GM18519 (cell line): ENCODE data around the gene SNPH.

Experiments used
- ATAC-seq: cut with Tn5 transposase; IDR thresholded peaks from one replicate; pipeline ENCODE4 v1.9.1; 2021; ENCODE audit warnings: mild to moderate bottlenecking, moderate library complexity; ENCODE audit not compliant: unreplicated experiment, low FRiP score

Gene SNPH

GRCh38 chr20:1304710-1305515, 38.8 kb downstream of the SNPH start:
- ATAC-seq, result no peak

GRCh38 chr20:1305712-1306111, 39.6 kb downstream of the SNPH start:
- ATAC-seq, result no peak

- no peak for ATAC-seq
These were observed 40.4 kb downstream of the SNPH start for GRCh38 chr20:1306316-1307135.

- ATAC-seq, result no peak
These were observed 41.1 kb downstream of the SNPH start for GRCh38 chr20:1307171-1307570.

- ATAC-seq, result no peak
These were observed 41.5 kb downstream of the SNPH start for GRCh38 chr20:1307571-1307971.

GRCh38 chr20:1308067-1308701, 42.1 kb downstream of the SNPH start:
- ATAC-seq, result no peak

GRCh38 chr20:1308702-1309095, 42.6 kb downstream of the SNPH start:
- no peak for ATAC-seq

GRCh38 chr20:1309439-1309847, 43.3 kb downstream of the SNPH start:
- no peak for ATAC-seq

GRCh38 chr20:1310071-1310470, 44.0 kb downstream of the SNPH start:
- ATAC-seq, result no peak

GRCh38 chr20:1310506-1311190, 44.6 kb downstream of the SNPH start:
- no peak for ATAC-seq

GRCh38 chr20:1312308-1312707, 46.2 kb downstream of the SNPH start:
- ATAC-seq, result no peak

- no peak for ATAC-seq
These were observed 46.8 kb downstream of the SNPH start for GRCh38 chr20:1312904-1313235.

GRCh38 chr20:1313236-1313964, 47.3 kb downstream of the SNPH start:
- no peak for ATAC-seq

GRCh38 chr20:1315804-1316203, 49.7 kb downstream of the SNPH start:
- ATAC-seq, result no peak

- no peak for ATAC-seq
These were observed 51.6 kb downstream of the SNPH start for GRCh38 chr20:1317545-1318255.

- no peak for ATAC-seq
These were observed 53.0 kb downstream of the SNPH start for GRCh38 chr20:1319051-1319450.

- ATAC-seq, result no peak
These were observed 53.4 kb downstream of the SNPH start for GRCh38 chr20:1319462-1319861.

- no peak for ATAC-seq
These were observed 53.9 kb downstream of the SNPH start for GRCh38 chr20:1320016-1320415.

- ATAC-seq, result no peak
These were observed 55.0 kb downstream of the SNPH start for GRCh38 chr20:1320902-1321653.
